Activated naive CD4-positive, alpha-beta T cell treated with anti-CD3 and anti-CD28 coated beads, Interleukin-2, amount 50 U/mL, for 24 hours (primary cell): ENCODE measurements around the gene RNASE4.
"Not testable (repeated sequence)": the region's sequence is repeated elsewhere in the genome, so short reads cannot be mapped to it uniquely, and the experiment has no call there.

Source experiments
- H3K27ac Mint-ChIP-seq: one replicate; pipeline ENCODE4 v1.8.0; 2021; ENCODE audit warnings: mild to moderate bottlenecking, mixed read lengths
- H3K27me3 Mint-ChIP-seq: one replicate; pipeline ENCODE4 v1.8.0; 2021; ENCODE audit warnings: mixed read lengths
- H3K36me3 Mint-ChIP-seq: one replicate; pipeline ENCODE4 v1.8.0; 2021; ENCODE audit warnings: mixed read lengths
- H3K4me1 Mint-ChIP-seq: one replicate; pipeline ENCODE4 v1.8.0; 2021; ENCODE audit warnings: mixed read lengths
- H3K4me3 Mint-ChIP-seq: one replicate; pipeline ENCODE4 v1.8.0; 2021; ENCODE audit warnings: mild to moderate bottlenecking, mixed read lengths
- H3K9me3 Mint-ChIP-seq: one replicate; pipeline ENCODE4 v1.8.0; 2021; ENCODE audit warnings: mixed read lengths

RNASE4 gene

DNA sequence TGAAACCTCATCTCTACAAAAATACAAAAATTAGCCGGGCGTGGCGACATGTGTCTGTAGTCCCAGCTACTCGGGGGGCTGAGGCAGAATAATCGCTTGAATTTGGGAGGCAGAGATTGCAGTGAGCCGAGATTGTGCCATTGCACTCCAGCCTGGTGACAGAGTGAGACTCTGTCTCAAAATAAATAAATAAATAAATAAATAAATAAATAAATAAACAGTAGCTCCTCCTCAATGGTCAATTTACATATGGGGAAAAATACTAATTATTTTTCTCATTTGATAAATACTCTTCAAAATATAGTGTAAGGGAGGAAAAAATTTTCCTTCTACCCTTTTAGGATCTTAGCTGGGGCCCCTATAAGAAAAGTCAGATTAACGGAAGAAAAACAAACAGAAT is 53.9 kb downstream of the RNASE4 start:
- not testable (repeated sequence) for H3K4me3 Mint-ChIP-seq, H3K27me3 Mint-ChIP-seq, H3K4me1 Mint-ChIP-seq

GRCh38 chr14:20742132-20742531 is 57.8 kb downstream of the RNASE4 start:
- H3K27ac Mint-ChIP-seq = no peak overlapping the region
- H3K4me3 Mint-ChIP-seq = no peak overlapping the region
- H3K4me1 Mint-ChIP-seq = no peaks in the 10 kb centered on the region
- H3K27me3 Mint-ChIP-seq = peaks cover 3% of the 10 kb centered on the region
- no peaks in the 10 kb centered on the region for H3K36me3 Mint-ChIP-seq
- H3K9me3 Mint-ChIP-seq = no peaks in the 10 kb centered on the region

More for the DNA sequence above, 53.9 kb downstream of the RNASE4 start:
- not testable (repeated sequence) for H3K9me3 Mint-ChIP-seq, H3K36me3 Mint-ChIP-seq, H3K27ac Mint-ChIP-seq

DNA sequence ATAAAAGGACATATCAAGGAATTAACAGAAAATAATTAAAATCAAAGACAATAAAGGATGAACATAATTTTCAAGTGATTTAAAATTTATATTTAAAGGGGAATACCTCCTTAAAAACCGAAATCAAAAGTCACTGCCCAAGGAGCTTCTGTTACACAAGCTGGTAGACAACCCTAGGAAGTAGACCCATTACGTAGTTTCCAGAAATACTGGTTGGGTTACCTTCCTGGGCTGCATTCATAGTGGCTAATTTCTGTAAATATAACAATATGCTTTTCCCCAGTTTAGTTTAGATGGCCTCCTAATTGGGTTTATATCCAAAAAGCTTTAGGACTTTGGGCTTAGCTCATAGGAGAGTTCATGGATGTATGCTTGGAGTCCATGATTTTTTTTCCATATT is 59.2 kb downstream of the RNASE4 start:
- no peak overlapping the region for H3K27ac Mint-ChIP-seq
- no peaks in the 10 kb centered on the region for H3K36me3 Mint-ChIP-seq
- peaks cover 1% of the 10 kb centered on the region for H3K27me3 Mint-ChIP-seq
- no peak overlapping the region for H3K4me3 Mint-ChIP-seq
- no peaks in the 10 kb centered on the region for H3K4me1 Mint-ChIP-seq
- no peaks in the 10 kb centered on the region for H3K9me3 Mint-ChIP-seq

GRCh38 chr14:20745571-20746358 is 61.4 kb downstream of the RNASE4 start, which contains the start of gene EDDM3A:
Gene EDDM3A, plus strand, starts transcription at chr14:20745887. Its CDS starts 1,694 bp downstream, at chr14:20747581.
- H3K9me3 Mint-ChIP-seq = no peaks in the 10 kb centered on the region
- H3K27ac Mint-ChIP-seq = no peak within 1 kb of the TSS
- peaks cover 4% of the 10 kb centered on the region for H3K27me3 Mint-ChIP-seq
- H3K4me3 Mint-ChIP-seq = no peak within 1 kb of the TSS
- H3K36me3 Mint-ChIP-seq = no peaks in the 10 kb centered on the region
- H3K4me1 Mint-ChIP-seq = no peaks in the 10 kb centered on the region

DNA sequence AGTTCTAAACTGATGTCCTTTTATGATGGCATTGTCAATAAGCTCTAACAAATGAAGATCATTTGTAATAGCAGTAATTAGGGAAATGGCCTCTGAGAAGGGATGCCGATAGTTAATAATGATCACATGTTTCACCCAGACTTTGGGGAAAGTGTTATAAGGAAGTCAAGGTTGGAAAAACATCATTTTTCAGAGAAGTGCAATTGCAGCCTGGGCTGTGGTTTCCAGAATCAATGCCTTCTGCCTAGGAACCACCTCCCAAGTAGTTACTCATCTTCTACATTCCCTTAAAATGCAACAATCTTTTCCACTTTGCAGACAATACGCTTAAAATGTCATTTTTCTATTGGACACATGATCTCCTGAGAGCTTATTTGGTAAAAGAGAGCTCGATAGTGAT is 62.2 kb downstream of the RNASE4 start:
- Mint-ChIP-seq H3K27ac (no peak overlapping the region), H3K27me3 (peaks cover 5% of the 10 kb centered on the region), H3K9me3 (peaks cover under 1% of the 10 kb centered on the region), H3K4me3 (no peak overlapping the region), H3K4me1 (no peaks in the 10 kb centered on the region), H3K36me3 (no peaks in the 10 kb centered on the region)

DNA sequence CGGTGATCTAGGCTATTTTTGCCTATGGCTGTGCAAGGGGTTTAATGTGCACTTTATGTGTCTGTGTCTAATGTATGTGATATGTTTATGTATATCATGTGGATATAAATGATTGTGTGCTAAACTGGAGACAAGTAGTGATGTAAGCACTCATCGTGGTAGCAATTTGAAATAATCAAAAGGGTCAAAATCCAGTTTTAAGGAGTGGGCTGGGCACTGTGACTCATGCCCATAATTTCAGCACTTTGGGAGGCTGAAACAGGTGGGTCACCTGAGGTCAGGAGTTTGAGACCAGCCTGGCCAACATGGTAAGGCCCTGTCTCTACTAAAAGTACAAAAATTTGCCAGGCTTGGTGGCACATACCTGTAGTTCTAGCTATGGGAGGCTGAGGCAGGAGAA is 64.1 kb downstream of the RNASE4 start:
- Mint-ChIP-seq H3K27me3 (peaks cover 8% of the 10 kb centered on the region), H3K4me1 (no peaks in the 10 kb centered on the region)

GRCh38 chr14:20750194-20750593 is 65.8 kb downstream of the RNASE4 start:
- H3K9me3 Mint-ChIP-seq = peaks cover 9% of the 10 kb centered on the region
- H3K27me3 Mint-ChIP-seq = peaks cover 8% of the 10 kb centered on the region
- no peaks in the 10 kb centered on the region for H3K4me1 Mint-ChIP-seq
- H3K4me3 Mint-ChIP-seq = no peak overlapping the region
- no peak overlapping the region for H3K27ac Mint-ChIP-seq
- peaks cover 2% of the 10 kb centered on the region for H3K36me3 Mint-ChIP-seq

More for the DNA sequence above, 64.1 kb downstream of the RNASE4 start:
- no peak overlapping the region for H3K4me3 Mint-ChIP-seq
- no peak overlapping the region for H3K27ac Mint-ChIP-seq
- peaks cover 9% of the 10 kb centered on the region for H3K9me3 Mint-ChIP-seq
- peaks cover 2% of the 10 kb centered on the region for H3K36me3 Mint-ChIP-seq
